NT2/D1 (cell line): Measurements from ENCODE around the gene CXorf49.

Experiments
- SUZ12 ChIP-seq: IDR thresholded peaks from 2 replicates; pipeline ENCODE4 v1.6.1; 2011; ENCODE audit not compliant: insufficient read length, insufficient read depth; ENCODE audit errors: extremely low read depth
- YY1 ChIP-seq: IDR thresholded peaks from 2 replicates; pipeline ENCODE4 v1.6.1; 2011; ENCODE audit not compliant: insufficient read length, insufficient read depth
- ZNF274 ChIP-seq: IDR thresholded peaks from 2 replicates; pipeline ENCODE4 v1.6.1; 2011; ENCODE audit warnings: mild to moderate bottlenecking, low read depth, low read length

- no peak for TF ChIP-seq ZNF274
- TF ChIP-seq YY1 = no peak
- TF ChIP-seq SUZ12 = no peak
Measured at GRCh38 chrX:71669492-71669891, 48.6 kb downstream of the CXorf49 start.
